Testis (tissue), 2 donors: Measurements from ENCODE around the gene CLDN2.

Source experiments
- POLR2A ChIP-seq: fragments of 450-650 bp; IDR thresholded peaks from one replicate; pipeline ENCODE4 v1.6.1; 2017; ENCODE audit warnings: antibody characterized with exemption, mild to moderate bottlenecking, moderate library complexity
- TF ChIP-seq, protein P1 (sequence below), 3 experiments: fragments of 450-650 bp in 2 of 3; fragments of 200-600 bp in 1 of 3; sonication (generic) in 1 of 3; IDR thresholded peaks; one replicate each; pipeline ENCODE4 v1.5.1; 2016 to 2019; ENCODE audit warnings: antibody characterized with exemption in 3 of 3, mild to moderate bottlenecking in 2 of 3, moderate library complexity in 1 of 3

DNA sequence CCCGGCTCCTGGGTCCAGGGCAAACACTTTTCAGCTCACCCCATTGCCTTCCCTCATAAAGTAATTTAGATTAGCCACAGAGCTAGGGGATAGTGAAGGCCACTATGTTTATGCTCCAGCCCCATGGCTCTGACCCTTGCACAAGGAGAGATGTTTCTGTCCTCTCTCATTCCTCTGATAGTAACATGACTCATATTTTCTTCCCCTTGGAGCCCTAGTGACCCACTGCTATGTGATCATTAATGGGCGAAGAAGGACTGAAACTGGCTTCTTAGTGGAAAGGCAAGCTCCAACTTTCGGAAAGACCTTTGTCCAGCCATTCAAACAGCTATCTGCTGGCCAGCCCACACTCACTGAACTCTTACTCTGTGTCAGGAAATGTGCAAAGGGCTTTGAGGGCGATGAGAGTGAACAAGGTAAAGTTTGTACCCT, 12.3 kb downstream of the CLDN2 start:
- TF ChIP-seq, protein P1, sequence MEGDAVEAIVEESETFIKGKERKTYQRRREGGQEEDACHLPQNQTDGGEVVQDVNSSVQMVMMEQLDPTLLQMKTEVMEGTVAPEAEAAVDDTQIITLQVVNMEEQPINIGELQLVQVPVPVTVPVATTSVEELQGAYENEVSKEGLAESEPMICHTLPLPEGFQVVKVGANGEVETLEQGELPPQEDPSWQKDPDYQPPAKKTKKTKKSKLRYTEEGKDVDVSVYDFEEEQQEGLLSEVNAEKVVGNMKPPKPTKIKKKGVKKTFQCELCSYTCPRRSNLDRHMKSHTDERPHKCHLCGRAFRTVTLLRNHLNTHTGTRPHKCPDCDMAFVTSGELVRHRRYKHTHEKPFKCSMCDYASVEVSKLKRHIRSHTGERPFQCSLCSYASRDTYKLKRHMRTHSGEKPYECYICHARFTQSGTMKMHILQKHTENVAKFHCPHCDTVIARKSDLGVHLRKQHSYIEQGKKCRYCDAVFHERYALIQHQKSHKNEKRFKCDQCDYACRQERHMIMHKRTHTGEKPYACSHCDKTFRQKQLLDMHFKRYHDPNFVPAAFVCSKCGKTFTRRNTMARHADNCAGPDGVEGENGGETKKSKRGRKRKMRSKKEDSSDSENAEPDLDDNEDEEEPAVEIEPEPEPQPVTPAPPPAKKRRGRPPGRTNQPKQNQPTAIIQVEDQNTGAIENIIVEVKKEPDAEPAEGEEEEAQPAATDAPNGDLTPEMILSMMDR (IDR thresholded peaks at IDR 0.05): no peak
- TF ChIP-seq POLR2A: no peak
